GM21381 (cell line): Measurements from ENCODE around the gene MDH1B.

Experiments
- ATAC-seq: cut with Tn5 transposase; IDR thresholded peaks from one replicate; pipeline ENCODE4 v1.9.1; 2021; ENCODE audit warnings: mild to moderate bottlenecking, moderate library complexity; ENCODE audit not compliant: unreplicated experiment

The MDH1B gene

DNA sequence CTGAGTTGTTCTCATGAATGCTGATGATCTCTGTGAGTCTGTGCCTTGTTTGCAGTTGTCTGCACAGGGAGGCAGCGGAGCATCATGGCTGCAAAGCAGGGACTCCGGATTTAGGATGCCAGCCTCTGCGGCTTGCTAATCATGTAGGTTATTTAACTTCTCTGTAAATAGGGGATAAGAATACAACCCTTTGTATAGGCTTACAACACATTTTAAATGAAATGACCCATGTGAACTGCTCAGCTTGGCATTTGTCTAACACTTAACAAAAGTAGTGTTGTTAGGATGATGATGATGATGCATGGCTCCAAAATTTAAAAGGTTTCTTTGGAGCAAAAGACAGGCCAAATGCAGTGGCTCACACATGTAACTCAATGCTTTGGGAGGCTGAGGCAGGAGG lies 66.3 kb downstream of the MDH1B start:
- no peak for ATAC-seq

DNA sequence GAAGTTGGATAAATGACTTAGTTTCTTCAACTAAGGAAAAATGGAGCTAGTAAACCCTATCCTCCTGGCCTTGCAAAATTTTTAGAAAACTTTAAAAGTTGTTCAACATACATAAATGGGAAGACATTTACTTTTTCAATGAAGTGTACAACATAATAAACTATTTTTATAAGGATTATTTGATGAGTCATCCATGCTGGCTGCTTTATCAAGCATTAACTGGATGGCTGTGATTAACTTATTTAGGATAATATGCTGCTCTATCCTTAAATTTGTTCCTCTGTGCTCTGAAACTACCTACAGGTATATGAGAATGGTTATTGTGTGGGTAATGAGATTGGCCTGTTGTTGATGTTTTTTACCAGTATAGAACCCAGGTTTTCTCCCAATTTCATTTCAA lies 68.2 kb downstream of the MDH1B start:
- ATAC-seq = no peak

DNA sequence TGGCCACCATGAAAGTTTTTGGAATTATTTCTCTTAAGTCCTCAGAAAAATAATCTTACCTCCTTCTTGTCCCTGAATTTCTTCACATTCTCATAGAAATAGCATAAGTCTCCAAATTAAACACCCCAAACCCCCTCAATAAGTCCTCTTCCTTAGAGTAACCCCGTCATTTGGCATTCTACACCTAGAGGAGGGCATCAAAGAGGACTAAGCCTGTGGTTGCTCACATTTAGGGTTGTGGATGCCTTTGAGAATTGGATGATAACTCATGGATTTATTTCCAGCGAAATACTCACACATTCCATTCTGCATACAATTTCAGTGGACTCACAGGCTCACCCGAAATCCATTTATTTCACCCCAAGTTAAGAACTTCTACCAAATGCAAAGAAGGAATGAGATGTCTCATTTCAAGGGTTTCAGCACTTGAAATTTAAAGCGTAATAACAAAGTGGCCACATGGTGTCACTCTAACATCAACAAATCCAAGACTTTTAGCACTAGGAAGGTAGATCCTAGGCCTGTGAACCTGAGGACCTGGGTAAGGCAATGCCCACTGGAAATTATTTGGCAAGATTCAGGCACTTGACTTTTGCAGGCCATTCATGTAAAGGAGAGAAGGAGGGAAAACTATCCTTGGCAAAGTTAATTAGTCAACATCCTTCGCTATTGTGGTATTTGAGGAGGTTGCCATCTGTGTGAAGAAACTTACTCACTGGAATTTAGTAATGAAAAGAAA lies 71.6 kb downstream of the MDH1B start:
- peak; percentile 77 for ATAC-seq

DNA sequence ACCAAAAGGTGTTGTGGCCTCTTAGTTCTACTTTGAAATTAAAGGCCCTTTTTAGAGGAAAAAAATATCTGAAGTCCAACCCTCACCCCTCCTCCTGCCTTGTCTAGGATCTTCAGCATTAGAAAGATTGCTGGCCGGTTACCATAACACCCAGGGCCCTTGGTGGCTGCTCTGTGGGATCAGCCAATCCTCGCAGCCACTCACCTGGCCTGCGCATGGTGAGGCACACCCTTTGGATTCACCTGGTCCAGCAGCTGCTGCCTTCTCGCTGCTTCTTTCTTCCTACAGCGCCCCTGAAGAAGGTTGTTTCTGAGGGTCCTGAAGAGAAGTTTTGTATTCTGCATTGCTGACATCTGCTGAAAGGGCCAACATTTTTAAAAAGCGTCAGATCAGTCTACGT lies 72.2 kb downstream of the MDH1B start:
- ATAC-seq = no peak

DNA sequence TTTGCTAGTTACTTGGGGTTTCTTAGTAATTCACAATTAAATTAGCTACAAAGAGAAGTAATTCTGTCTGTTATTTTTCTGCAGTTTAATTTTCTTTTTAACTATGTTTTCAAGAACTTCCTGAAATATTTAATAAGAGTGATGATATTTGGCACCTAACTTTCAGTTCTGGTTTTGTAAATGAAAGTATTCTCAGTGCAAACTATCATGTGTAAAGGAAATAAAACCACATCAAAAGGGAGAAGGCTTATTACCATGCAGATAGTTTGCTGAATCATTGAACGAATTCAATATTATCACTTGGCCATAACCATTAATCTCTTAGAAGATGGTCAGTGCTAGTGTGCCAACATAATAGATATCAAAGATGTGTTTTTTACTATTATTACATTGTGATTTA lies 76.1 kb downstream of the MDH1B start:
- ATAC-seq = no peak

DNA sequence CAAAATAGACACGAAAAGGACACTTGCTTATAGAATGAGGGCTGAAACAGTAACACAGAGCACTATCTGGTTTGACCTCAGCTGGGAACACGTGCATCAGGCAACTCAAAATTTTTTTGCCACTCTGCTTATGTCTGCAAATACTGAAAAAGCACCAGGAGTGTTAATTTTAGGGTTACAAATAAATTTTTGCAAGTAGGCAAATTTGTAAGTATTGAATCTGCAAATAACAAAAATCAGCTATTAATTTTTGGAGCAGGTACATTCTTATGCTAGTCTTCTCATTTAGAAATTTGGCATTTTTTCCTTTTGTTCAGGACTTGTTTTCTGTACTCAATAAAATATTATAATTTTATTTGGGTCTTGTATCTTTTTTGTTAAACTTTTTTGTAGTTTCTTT lies 76.7 kb downstream of the MDH1B start:
- no peak for ATAC-seq
